Measurements from ENCODE around the gene OR7G3.

DNA sequence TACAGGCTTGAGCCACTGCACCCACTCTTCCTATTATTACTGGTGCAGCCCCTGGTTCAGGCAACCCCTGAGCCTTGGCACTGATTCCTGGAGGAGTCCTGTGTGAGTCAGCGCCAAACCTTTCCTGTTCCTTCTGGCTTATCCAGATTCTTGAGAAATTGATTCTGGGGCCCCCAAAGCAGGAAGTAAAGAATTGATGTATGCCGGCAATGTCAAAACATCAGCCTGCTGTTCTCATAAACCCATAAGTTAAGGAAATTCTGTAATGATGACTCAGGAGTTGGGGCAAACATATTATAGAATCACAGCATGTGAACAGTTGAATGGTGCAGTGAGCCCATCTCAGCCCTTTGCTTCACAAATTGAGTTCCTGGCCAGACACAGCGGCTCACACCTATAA lies 1.4 kb upstream of the OR7G3 start:
- no peak for TF ChIP-seq FOXA1 (IDR thresholded peaks at IDR 0.05)
- TF ChIP-seq HDGF (IDR thresholded peaks at IDR 0.05; ENCODE audit: borderline replicate concordance) = no peak
- TF ChIP-seq SUZ12 (IDR thresholded peaks at IDR 0.05) = no peak
- no peak for TF ChIP-seq SP1 (IDR thresholded peaks at IDR 0.05)
- TF ChIP-seq FOXM1 (IDR thresholded peaks at IDR 0.05; ENCODE audit: borderline replicate concordance) = no peak
- TF ChIP-seq FOXK2 (IDR thresholded peaks at IDR 0.05) = no peak
- no peak for TF ChIP-seq BHLHE40 (IDR thresholded peaks at IDR 0.05; ENCODE audit: borderline replicate concordance)
- no peak for TF ChIP-seq PKNOX1 (IDR thresholded peaks at IDR 0.05)
- TF ChIP-seq NFRKB (IDR thresholded peaks at IDR 0.05) = no peak
- no peak for TF ChIP-seq ZNF384 (IDR thresholded peaks at IDR 0.05)
- no peak for TF ChIP-seq CTBP1 (IDR thresholded peaks at IDR 0.05; ENCODE audit: borderline replicate concordance)
- TF ChIP-seq LEF1 (IDR thresholded peaks at IDR 0.05; ENCODE audit: borderline replicate concordance) = no peak
- no peak for TF ChIP-seq ELF4 (IDR thresholded peaks at IDR 0.05)
- TF ChIP-seq L3MBTL2 (conservative IDR thresholded peaks at IDR 0.05) = no peak
